K562 (cell line): ENCODE results near the gene TAS1R3. TPM values are rescaled to one million over a fixed set of nuclear protein-coding genes. Genes with fewer than 3 reads are reported as not detected.
A peak's percentile ranks its signal among the peaks of the same experiment; 100 is the strongest.

Experiments used
- EHMT2 ChIP-seq: fragments of 450-650 bp; IDR thresholded peaks from 2 replicates; pipeline ENCODE4 v1.6.1; 2018; ENCODE audit warnings: antibody characterized with exemption
- EP400 ChIP-seq: fragments of 450-650 bp; IDR thresholded peaks from 2 replicates; pipeline ENCODE4 v1.6.1; 2017; ENCODE audit warnings: antibody characterized with exemption, mild to moderate bottlenecking, moderate library complexity
- ERF ChIP-seq: fragments of 450-650 bp; formaldehyde crosslinking; IDR thresholded peaks from 2 replicates; pipeline ENCODE4 v1.4.0; 2020; ENCODE audit warnings: mild to moderate bottlenecking, mixed read lengths
- JUN ChIP-seq, 2 experiments: sonication (generic) in 1 of 2; formaldehyde crosslinking in 1 of 2; IDR thresholded peaks; 2 replicates each; pipeline versions ENCODE4 v1.6.1 to v1.8.0; 2012 to 2022; ENCODE audit warnings: borderline replicate concordance in 2 of 2, mild to moderate bottlenecking in 2 of 2, improper control_type of control experiment in 1 of 2, low read depth in 1 of 2, low read length in 1 of 2, missing genetic modification reagents in 1 of 2
- MYBL2 ChIP-seq, 2 experiments: fragments of 450-650 bp in 1 of 2; sonication (generic) in 1 of 2; formaldehyde crosslinking in 1 of 2; IDR thresholded peaks; 2 replicates each; pipeline versions ENCODE4 v1.6.1 to v1.8.1; 2017 to 2022; ENCODE audit warnings: borderline replicate concordance in 1 of 2, inconsistent platforms in 1 of 2, low read depth in 1 of 2, mild to moderate bottlenecking in 1 of 2, missing genetic modification reagents in 1 of 2, moderate library complexity in 1 of 2
- NR1H2 ChIP-seq: sonication (generic); formaldehyde crosslinking; IDR thresholded peaks from 2 replicates; pipeline ENCODE4 v1.4.0; 2020; ENCODE audit warnings: mild to moderate bottlenecking, missing genetic modification reagents
- NR3C1 ChIP-seq: sonication (generic); formaldehyde crosslinking; IDR thresholded peaks from 2 replicates; pipeline ENCODE4 v1.8.1; 2022; ENCODE audit warnings: missing genetic modification reagents
- PCBP1 ChIP-seq: fragments of 200-400 bp; formaldehyde crosslinking; IDR thresholded peaks from 2 replicates; pipeline ENCODE4 v1.6.1; 2018; ENCODE audit warnings: mild to moderate bottlenecking, low read depth, low read length; ENCODE audit not compliant: poor library complexity, severe bottlenecking
- PPARD ChIP-seq: fragments of 250-450 bp; sonication (Bioruptor Pico); IDR thresholded peaks from 2 replicates; pipeline ENCODE4 v1.8.0; 2022; ENCODE audit warnings: inconsistent platforms, mild to moderate bottlenecking, moderate library complexity
- SREBF2 ChIP-seq: sonication (generic); formaldehyde crosslinking; IDR thresholded peaks from 2 replicates; pipeline ENCODE4 v1.4.0; 2020; ENCODE audit warnings: mild to moderate bottlenecking, missing genetic modification reagents
- ZKSCAN3 ChIP-seq: fragments of 250-450 bp; sonication (Bioruptor Pico); IDR thresholded peaks from 2 replicates; pipeline ENCODE4 v1.4.0; 2020
- ZNF143 ChIP-seq: sonication (generic); formaldehyde crosslinking; IDR thresholded peaks from 2 replicates; pipeline ENCODE4 v1.9.0; 2022; ENCODE audit warnings: mild to moderate bottlenecking, missing genetic modification reagents
- ZNF239 ChIP-seq: fragments of 250-450 bp; sonication (Bioruptor Pico); IDR thresholded peaks from 2 replicates; pipeline ENCODE4 v1.4.0; 2020; ENCODE audit warnings: mild to moderate bottlenecking
- polyA plus RNA-seq, 8 experiments: library from polyadenylated mRNA; depleted of rRNA in 4 of 8; stranded (reverse) in 5 of 8; unstranded in 3 of 8; fragments of >200 nt; fragmentation: Nextera tagmentation in 2 of 8; fragmentation: Illumina TruSeq in 1 of 8; extraction: Ambion mirVana in 2 of 8; extraction: Trizol in 1 of 8; gene quantifications; 2 replicates each; pipeline versions ENCODE4 v1.2.1 to v1.2.3, GENCODE V29; 2011 to 2014; ENCODE audit warnings: inconsistent platforms in 1 of 8, missing spikeins in 1 of 8
- total RNA-seq, 7 experiments: library from RNA; depleted of rRNA in 6 of 7; stranded (reverse); fragments of >200 nt in 6 of 7; fragmentation: Illumina TruSeq in 2 of 7; extraction: Trizol in 2 of 7; gene quantifications; 2 replicates each; pipeline versions ENCODE4 v1.2.1 to v1.2.3, GENCODE V29; 2011 to 2021; ENCODE audit warnings: low replicate concordance in 1 of 7
- TF ChIP-seq, protein P1 (sequence below): fragments of 250-450 bp; sonication (Bioruptor Pico); IDR thresholded peaks from 2 replicates; pipeline ENCODE4 v1.5.0; 2021; ENCODE audit warnings: mild to moderate bottlenecking, borderline replicate concordance
- TF ChIP-seq, protein P2 (sequence below), 2 experiments: IDR thresholded peaks; 2 replicates each; pipeline ENCODE4 v1.6.1; 2012; ENCODE audit warnings: improper control_type of control experiment in 2 of 2, low read depth in 2 of 2, low read length in 2 of 2, borderline replicate concordance in 1 of 2
- TF ChIP-seq, protein P3 (sequence below), 2 experiments: fragments of 450-650 bp in 1 of 2; sonication (generic) in 1 of 2; formaldehyde crosslinking; conservative IDR thresholded peaks; 2 replicates each; pipeline versions ENCODE4 v1.4.0 to v1.8.1; 2020 to 2022; ENCODE audit warnings: mild to moderate bottlenecking in 1 of 2, missing genetic modification reagents in 1 of 2
- TF ChIP-seq, protein P4 (sequence below): fragments of 250-450 bp; sonication (Bioruptor Pico); IDR thresholded peaks from 2 replicates; pipeline ENCODE4 v1.9.0; 2021; ENCODE audit warnings: mild to moderate bottlenecking, inconsistent platforms

Gene TAS1R3
- total and polyA plus RNA-seq, 9 of the 15 experiments (the other 6 are each of a cell fraction or from before 2014, with no cell fraction given), result 0.07 to 0.13 TPM; not detected in 7

DNA sequence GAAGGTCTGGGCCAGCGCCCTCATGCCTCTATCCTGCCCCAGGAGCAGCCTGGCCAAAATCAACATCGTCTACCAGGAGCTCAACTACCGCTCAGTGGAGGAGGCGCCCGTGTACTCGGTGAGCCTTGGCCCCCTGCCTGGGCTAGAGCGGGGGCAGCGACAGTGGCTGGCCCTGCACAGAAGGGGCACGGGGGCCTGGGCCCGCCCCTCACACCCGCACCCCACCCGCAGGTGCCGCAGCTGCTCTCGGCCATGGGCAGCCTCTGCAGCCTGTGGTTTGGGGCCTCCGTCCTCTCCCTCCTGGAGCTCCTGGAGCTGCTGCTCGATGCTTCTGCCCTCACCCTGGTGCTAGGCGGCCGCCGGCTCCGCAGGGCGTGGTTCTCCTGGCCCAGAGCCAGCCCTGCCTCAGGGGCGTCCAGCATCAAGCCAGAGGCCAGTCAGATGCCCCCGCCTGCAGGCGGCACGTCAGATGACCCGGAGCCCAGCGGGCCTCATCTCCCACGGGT is 40.0 kb upstream of the TAS1R3 start (continued):
- TF ChIP-seq, protein P1, sequence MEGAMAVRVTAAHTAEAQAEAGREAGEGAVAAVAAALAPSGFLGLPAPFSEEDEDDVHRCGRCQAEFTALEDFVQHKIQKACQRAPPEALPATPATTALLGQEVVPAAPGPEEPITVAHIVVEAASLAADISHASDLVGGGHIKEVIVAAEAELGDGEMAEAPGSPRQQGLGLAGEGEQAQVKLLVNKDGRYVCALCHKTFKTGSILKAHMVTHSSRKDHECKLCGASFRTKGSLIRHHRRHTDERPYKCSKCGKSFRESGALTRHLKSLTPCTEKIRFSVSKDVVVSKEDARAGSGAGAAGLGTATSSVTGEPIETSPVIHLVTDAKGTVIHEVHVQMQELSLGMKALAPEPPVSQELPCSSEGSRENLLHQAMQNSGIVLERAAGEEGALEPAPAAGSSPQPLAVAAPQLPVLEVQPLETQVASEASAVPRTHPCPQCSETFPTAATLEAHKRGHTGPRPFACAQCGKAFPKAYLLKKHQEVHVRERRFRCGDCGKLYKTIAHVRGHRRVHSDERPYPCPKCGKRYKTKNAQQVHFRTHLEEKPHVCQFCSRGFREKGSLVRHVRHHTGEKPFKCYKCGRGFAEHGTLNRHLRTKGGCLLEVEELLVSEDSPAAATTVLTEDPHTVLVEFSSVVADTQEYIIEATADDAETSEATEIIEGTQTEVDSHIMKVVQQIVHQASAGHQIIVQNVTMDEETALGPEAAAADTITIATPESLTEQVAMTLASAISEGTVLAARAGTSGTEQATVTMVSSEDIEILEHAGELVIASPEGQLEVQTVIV (CRISPR knock-in tag), result no peak
- TF ChIP-seq PCBP1, result peak; percentile 38
- TF ChIP-seq EP400, result no peak
- TF ChIP-seq EHMT2, result no peak
- TF ChIP-seq, protein P2, sequence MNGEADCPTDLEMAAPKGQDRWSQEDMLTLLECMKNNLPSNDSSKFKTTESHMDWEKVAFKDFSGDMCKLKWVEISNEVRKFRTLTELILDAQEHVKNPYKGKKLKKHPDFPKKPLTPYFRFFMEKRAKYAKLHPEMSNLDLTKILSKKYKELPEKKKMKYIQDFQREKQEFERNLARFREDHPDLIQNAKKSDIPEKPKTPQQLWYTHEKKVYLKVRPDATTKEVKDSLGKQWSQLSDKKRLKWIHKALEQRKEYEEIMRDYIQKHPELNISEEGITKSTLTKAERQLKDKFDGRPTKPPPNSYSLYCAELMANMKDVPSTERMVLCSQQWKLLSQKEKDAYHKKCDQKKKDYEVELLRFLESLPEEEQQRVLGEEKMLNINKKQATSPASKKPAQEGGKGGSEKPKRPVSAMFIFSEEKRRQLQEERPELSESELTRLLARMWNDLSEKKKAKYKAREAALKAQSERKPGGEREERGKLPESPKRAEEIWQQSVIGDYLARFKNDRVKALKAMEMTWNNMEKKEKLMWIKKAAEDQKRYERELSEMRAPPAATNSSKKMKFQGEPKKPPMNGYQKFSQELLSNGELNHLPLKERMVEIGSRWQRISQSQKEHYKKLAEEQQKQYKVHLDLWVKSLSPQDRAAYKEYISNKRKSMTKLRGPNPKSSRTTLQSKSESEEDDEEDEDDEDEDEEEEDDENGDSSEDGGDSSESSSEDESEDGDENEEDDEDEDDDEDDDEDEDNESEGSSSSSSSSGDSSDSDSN (IDR thresholded peaks at IDR 0.05; ENCODE audit: borderline replicate concordance in 1 of 2, low read depth in 2 of 2, low read length in 2 of 2), result 0 out of 4 replicates have a peak, but pooled peaks of 1 of the 2 experiments have one; percentile 55
- TF ChIP-seq, protein P3, sequence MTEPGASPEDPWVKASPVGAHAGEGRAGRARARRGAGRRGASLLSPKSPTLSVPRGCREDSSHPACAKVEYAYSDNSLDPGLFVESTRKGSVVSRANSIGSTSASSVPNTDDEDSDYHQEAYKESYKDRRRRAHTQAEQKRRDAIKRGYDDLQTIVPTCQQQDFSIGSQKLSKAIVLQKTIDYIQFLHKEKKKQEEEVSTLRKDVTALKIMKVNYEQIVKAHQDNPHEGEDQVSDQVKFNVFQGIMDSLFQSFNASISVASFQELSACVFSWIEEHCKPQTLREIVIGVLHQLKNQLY (CRISPR knock-in tag; conservative IDR thresholded peaks at IDR 0.05), result no peak
- TF ChIP-seq ERF (CRISPR knock-in tag), result no peak
- TF ChIP-seq ZKSCAN3 (CRISPR knock-in tag), result no peak
- TF ChIP-seq, protein P4, sequence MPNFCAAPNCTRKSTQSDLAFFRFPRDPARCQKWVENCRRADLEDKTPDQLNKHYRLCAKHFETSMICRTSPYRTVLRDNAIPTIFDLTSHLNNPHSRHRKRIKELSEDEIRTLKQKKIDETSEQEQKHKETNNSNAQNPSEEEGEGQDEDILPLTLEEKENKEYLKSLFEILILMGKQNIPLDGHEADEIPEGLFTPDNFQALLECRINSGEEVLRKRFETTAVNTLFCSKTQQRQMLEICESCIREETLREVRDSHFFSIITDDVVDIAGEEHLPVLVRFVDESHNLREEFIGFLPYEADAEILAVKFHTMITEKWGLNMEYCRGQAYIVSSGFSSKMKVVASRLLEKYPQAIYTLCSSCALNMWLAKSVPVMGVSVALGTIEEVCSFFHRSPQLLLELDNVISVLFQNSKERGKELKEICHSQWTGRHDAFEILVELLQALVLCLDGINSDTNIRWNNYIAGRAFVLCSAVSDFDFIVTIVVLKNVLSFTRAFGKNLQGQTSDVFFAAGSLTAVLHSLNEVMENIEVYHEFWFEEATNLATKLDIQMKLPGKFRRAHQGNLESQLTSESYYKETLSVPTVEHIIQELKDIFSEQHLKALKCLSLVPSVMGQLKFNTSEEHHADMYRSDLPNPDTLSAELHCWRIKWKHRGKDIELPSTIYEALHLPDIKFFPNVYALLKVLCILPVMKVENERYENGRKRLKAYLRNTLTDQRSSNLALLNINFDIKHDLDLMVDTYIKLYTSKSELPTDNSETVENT (CRISPR knock-in tag), result peak; percentile 51; the same call in 1 of the 2 replicates
- no peak for TF ChIP-seq SREBF2 (CRISPR knock-in tag)
- no peak for TF ChIP-seq ZNF143 (CRISPR knock-in tag)
- TF ChIP-seq MYBL2 (IDR thresholded peaks at IDR 0.05; ENCODE audit: low read depth), result no peak
- TF ChIP-seq MYBL2 (CRISPR knock-in tag; IDR thresholded peaks at IDR 0.05; ENCODE audit: borderline replicate concordance), result 0 out of 2 replicates have a peak, but pooled peaks have one; percentile 11
- no peak for TF ChIP-seq NR1H2
- no peak for TF ChIP-seq JUN (IDR thresholded peaks at IDR 0.05; ENCODE audit: borderline replicate concordance, low read depth, low read length)
- 0 out of 2 replicates have a peak, but pooled peaks have one; percentile 0 for TF ChIP-seq JUN (CRISPR knock-in tag; IDR thresholded peaks at IDR 0.05; ENCODE audit: borderline replicate concordance)
- no peak for TF ChIP-seq PPARD (CRISPR knock-in tag)
- TF ChIP-seq ZNF239 (CRISPR knock-in tag), result no peak
- no peak for TF ChIP-seq NR3C1 (CRISPR knock-in tag)
